Testis (tissue), 3 donors: ENCODE results near the gene FOS. TPM values are rescaled to one million over a fixed set of nuclear protein-coding genes. Genes with fewer than 3 reads are reported as not detected.

Experiments used
- DNase-seq: peaks from one replicate; pipeline ENCODE4 v3.0.0-alpha.2; 2019
- H3K27ac ChIP-seq, 2 donors: fragments of 200-600 bp; sonication (generic); one replicate each; pipeline ENCODE4 v1.5.1; 2019
- H3K27me3 ChIP-seq: fragments of 200-600 bp; sonication (generic); one replicate; pipeline ENCODE4 v1.5.1; 2019
- H3K36me3 ChIP-seq: fragments of 200-600 bp; sonication (generic); one replicate; pipeline ENCODE4 v1.5.1; 2017; ENCODE audit warnings: low read depth; ENCODE audit errors: missing control alignments
- H3K4me1 ChIP-seq: fragments of 200-600 bp; sonication (generic); one replicate; pipeline ENCODE4 v1.5.1; 2019
- H3K4me3 ChIP-seq, 2 donors: fragments of 200-600 bp; sonication (generic); one replicate each; pipeline ENCODE4 v1.5.1; 2017 to 2019
- H3K9me3 ChIP-seq: fragments of 200-600 bp; sonication (generic); one replicate; pipeline ENCODE4 v1.5.1; 2017
- CTCF ChIP-seq, 3 experiments: fragments of 450-650 bp in 2 of 3; fragments of 200-600 bp in 1 of 3; sonication (generic) in 1 of 3; IDR thresholded peaks; one replicate each; pipeline ENCODE4 v1.5.1; 2016 to 2019; ENCODE audit warnings: antibody characterized with exemption in 3 of 3, mild to moderate bottlenecking in 2 of 3, moderate library complexity in 1 of 3
- POLR2A ChIP-seq: fragments of 450-650 bp; IDR thresholded peaks from one replicate; pipeline ENCODE4 v1.6.1; 2017; ENCODE audit warnings: antibody characterized with exemption, mild to moderate bottlenecking, moderate library complexity
- WGBS, 2 donors: methylation state at CpG; one replicate each; pipeline ENCODE4 v1.1.5; 2018; 5-methylcytosine and 5-hydroxymethylcytosine counted together
- intact Hi-C: fragments of 100-400 bp; cut with DNase I; formaldehyde crosslinking; loops from one replicate; pipeline ENCODE4 v1.15.1; 2023; ENCODE audit warnings: low total_unique reads
- polyA plus RNA-seq: library from polyadenylated mRNA; stranded (reverse); fragments of 350-450 nt; fragmentation: Illumina TruSeq; extraction: RNeasy Lipid Tissue Mini Kit (QIAGEN cat#74804); gene quantifications from one replicate; pipeline ENCODE4 v1.2.3, GENCODE V29; 2014; ENCODE audit warnings: low read depth, low replicate concordance; ENCODE audit not compliant: insufficient read depth
- total RNA-seq, 2 donors: library from RNA; depleted of rRNA; stranded (reverse); fragments of >200 nt; gene quantifications; one replicate each; pipeline ENCODE4 v1.2.3, GENCODE V29; 2016

FOS gene
- total and polyA plus RNA-seq, 3 donors from 2014 or later: 44.2 to 247 (median 66.1) TPM

- no peak for DNase-seq
- Histone ChIP-seq H3K27me3 (no peaks in the 10 kb centered on the region), H3K9me3 (no peaks in the 10 kb centered on the region), H3K36me3 (no peaks in the 10 kb centered on the region), H3K4me3 (no peak overlapping the region), H3K27ac (no peak overlapping the region), H3K4me1 (peaks cover 12% of the 10 kb centered on the region)
- no peak for TF ChIP-seq POLR2A
- no peak for TF ChIP-seq CTCF (IDR thresholded peaks at IDR 0.05)
- WGBS, 2 donors: 87 to 92% methylated on average over 5 of the region's 5 CpGs
- intact Hi-C loops: no loop called here
These were observed 12.7 kb downstream of the FOS start for GRCh38 chr14:75291331-75291730.

GRCh38 chr14:75292101-75292563 is 13.5 kb downstream of the FOS start:
- H3K4me1 ChIP-seq: peaks cover 13% of the 10 kb centered on the region
- 85% methylated on average over 8 to 9 of the region's 9 CpGs for WGBS, 2 donors
- H3K27me3 ChIP-seq: no peaks in the 10 kb centered on the region
- DNase-seq: no peak
- no peaks in the 10 kb centered on the region for H3K9me3 ChIP-seq
- TF ChIP-seq CTCF (IDR thresholded peaks at IDR 0.05) (no peak), POLR2A (no peak)
- no peak overlapping the region for H3K27ac ChIP-seq
- no peak overlapping the region for H3K4me3 ChIP-seq
- intact Hi-C loops: no loop called here
- H3K36me3 ChIP-seq: no peaks in the 10 kb centered on the region

- Histone ChIP-seq H3K27me3 (no peaks in the 10 kb centered on the region), H3K9me3 (no peaks in the 10 kb centered on the region), H3K27ac (no peak overlapping the region), H3K4me1 (peaks cover 13% of the 10 kb centered on the region), H3K36me3 (no peaks in the 10 kb centered on the region), H3K4me3 (no peak overlapping the region)
- intact Hi-C loops: no loop called here
- TF ChIP-seq CTCF (IDR thresholded peaks at IDR 0.05) (no peak), POLR2A (no peak)
- DNase-seq: no peak
- 65 to 77% methylated on average over 7 of the region's 7 CpGs for WGBS, 2 donors
These were observed 14.3 kb downstream of the FOS start for GRCh38 chr14:75292886-75293285.

GRCh38 chr14:75293920-75294648 is 15.5 kb downstream of the FOS start:
- TF ChIP-seq CTCF (IDR thresholded peaks at IDR 0.05): no peak
- TF ChIP-seq POLR2A: no peak
- 0 to 1% methylated on average over 11 to 54 of the region's 59 CpGs for WGBS, 2 donors
- peak overlapping the region; percentile 66 to 69 for H3K4me3 ChIP-seq
- H3K27me3 ChIP-seq: no peaks in the 10 kb centered on the region
- H3K27ac ChIP-seq: peak overlapping the region; percentile 91 to 93
- intact Hi-C loops: no loop called here
- no peaks in the 10 kb centered on the region for H3K36me3 ChIP-seq
- H3K4me1 ChIP-seq: peaks cover 23% of the 10 kb centered on the region
- peak; percentile 96 for DNase-seq
- H3K9me3 ChIP-seq: no peaks in the 10 kb centered on the region

GRCh38 chr14:75294649-75295033 is 16.0 kb downstream of the FOS start:
- DNase-seq: no peak
- Histone ChIP-seq H3K27me3 (no peaks in the 10 kb centered on the region), H3K9me3 (no peaks in the 10 kb centered on the region), H3K4me3 (peak overlapping the region; percentile 66 to 69), H3K4me1 (peaks cover 29% of the 10 kb centered on the region), H3K36me3 (no peaks in the 10 kb centered on the region), H3K27ac (peak overlapping the region; percentile 91 to 93)
- 0 to 1% methylated on average over 9 of the region's 9 CpGs for WGBS, 2 donors
- peak in 1 of 3 experiments; percentile 14 for TF ChIP-seq CTCF (IDR thresholded peaks at IDR 0.05)
- TF ChIP-seq POLR2A: no peak
- intact Hi-C loops: loop anchor here (5.0 kb wide), 1 partner anchor 162 kb away; no protein-coding TSS in a partner anchor
